Hair follicular keratinocyte (primary cell): ENCODE results near the gene ARSK. TPM values are rescaled to one million over a fixed set of nuclear protein-coding genes. Genes with fewer than 3 reads are reported as not detected.

Experiments used
- total RNA-seq: library from RNA; depleted of rRNA; stranded (reverse); fragments of >200 nt; gene quantifications from 2 replicates; pipeline ENCODE4 v1.2.3, GENCODE V29; 2015

ARSK gene
- 4.7 and 6.2 TPM in 2 replicates for total RNA-seq

GRCh38 chr5:95554647-95555548 is at the start of gene ARSK, which contains the start of gene SKIC3:
ARSK (plus strand) TSS chr5:95555101; CDS start chr5:95555279, 178 bp downstream.
SKIC3 (minus strand) TSS chr5:95554977; CDS start chr5:95547150, 7,827 bp downstream.

GRCh38 chr5:95620030-95620869 is 65.3 kb downstream of the ARSK start, which contains the start of gene GPR150:
GPR150 (plus strand) TSS chr5:95620087; CDS start chr5:95620276, 189 bp downstream.

GRCh38 chr5:95646569-95647431 is 91.9 kb downstream of the ARSK start, which contains the start of gene RFESD:
RFESD (plus strand) TSS chr5:95646777; CDS start chr5:95652272, 5,495 bp downstream.

Other genes starting within 250 kb of the ARSK start
- gene FAM81B, start 163.7 kb upstream of the ARSK start, total RNA-seq = not detected in 2 replicates
- gene SKIC3, start 124 bp upstream of the ARSK start, total RNA-seq = 39.0 and 46.8 TPM in 2 replicates
- 0.47 TPM in 1 of 2 replicates, not detected in the other for gene GPR150, start 65.0 kb downstream of the ARSK start, total RNA-seq
- 1.7 and 2.4 TPM in 2 replicates for gene RFESD, start 91.7 kb downstream of the ARSK start, total RNA-seq
- gene SPATA9, start 127.9 kb downstream of the ARSK start, total RNA-seq = not detected in 2 replicates
- 0.39 and 2.2 TPM in 2 replicates for gene RHOBTB3, start 176.2 kb downstream of the ARSK start, total RNA-seq